Measurements from ENCODE around the gene ADGRD2.

Gene ADGRD2

DNA sequence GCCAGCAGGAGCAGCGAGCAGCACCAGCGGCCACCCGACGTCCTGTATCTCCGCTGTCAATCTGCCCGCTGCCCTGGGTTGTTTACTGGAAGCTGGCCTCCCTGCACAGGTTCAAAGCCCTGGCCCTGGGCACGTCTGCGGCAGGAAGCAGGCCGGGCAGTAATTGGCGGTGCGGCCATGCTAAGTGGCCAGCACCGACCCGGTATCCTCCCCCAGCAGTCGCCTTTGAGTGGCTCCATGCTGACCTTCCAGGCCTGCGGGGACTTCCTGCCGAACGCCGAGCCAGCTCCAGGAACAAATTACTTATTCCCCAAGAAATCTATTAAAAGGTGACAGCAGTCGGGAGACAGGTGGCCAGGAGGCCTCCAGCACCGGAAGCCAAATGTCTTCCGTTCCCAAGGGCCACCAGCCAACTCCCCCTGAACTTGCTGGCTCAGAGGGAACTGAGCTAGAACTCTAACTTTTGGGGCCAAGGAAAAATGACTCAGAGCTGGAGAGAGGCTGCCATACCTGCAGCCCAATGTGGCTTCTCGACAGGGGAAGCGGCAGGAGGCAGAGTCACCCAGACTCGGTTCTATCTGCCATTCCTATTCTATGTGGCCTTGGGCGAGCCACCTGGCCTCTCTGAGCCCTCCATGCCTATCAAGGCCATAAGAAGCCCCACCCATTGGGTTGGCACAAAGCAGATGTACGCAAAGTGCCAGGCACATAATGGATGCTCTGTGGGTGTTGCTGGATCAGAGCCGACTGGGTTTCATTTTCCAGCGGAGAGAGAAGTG is 21.3 kb upstream of the ADGRD2 start:
- Histone ChIP-seq H3K4me3 (no peak overlapping the region), H3K27ac (peak overlapping the region in 1 of 21 experiments; percentile 11)

DNA sequence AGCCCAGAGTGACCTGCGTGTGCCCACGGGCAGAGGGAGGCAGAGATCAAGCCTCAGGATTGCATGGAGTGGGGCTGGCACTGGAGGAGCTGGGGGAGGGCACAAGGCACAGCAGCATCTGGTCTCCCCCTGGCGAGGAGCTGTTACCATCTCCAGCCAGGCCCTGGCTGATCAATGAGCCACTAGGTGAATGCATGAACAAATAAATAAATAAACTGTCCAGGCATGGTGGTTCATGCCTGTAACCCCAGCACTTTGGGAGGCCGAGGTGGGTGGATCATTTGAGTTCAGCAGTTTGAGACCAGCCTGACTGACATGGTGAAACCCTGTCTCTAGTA is 20.8 kb upstream of the ADGRD2 start:
- Histone ChIP-seq H3K27ac (no peak overlapping the region), H3K4me3 (no peak overlapping the region)

DNA sequence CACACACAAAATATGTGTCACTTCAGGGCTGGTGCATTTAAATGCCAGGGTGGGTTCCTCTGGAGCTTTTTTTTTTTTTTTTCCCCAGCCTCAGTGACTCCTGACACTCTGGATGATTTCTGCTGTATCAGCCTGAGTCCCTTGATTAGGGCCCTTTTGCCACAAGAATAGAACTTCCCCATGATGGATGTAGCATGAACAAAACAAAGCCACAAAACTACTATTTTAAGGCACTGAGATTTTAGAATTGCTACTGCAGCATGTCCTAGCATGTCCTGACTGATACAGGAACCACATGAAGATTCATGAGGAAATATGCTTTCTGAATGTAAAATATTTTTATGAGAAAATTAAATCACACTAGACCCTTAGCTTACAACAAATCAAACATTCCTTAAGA is 13.9 kb upstream of the ADGRD2 start:
- H3K4me3 ChIP-seq = no peak overlapping the region
- H3K27ac ChIP-seq = no peak overlapping the region

DNA sequence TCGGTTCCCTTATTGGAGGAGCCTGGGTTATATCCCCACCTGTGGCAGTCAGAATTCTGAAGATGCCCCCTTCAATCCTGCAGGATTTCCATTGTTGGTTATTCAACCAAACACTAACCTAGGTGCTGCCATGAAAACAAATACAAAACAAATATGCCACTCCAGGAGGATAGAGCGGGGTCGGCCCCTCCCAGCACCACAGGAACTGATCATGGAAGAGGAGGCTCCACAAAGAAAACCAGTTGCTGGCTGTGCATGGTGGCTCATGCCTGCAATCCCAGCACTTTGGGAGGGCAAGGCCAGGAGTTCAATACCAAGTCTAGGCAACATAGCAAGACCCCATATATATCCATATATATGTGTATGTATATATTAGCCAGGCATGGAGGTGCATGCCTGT is 13.2 kb upstream of the ADGRD2 start:
- no peak overlapping the region for H3K27ac ChIP-seq
- no peak overlapping the region for H3K4me3 ChIP-seq

DNA sequence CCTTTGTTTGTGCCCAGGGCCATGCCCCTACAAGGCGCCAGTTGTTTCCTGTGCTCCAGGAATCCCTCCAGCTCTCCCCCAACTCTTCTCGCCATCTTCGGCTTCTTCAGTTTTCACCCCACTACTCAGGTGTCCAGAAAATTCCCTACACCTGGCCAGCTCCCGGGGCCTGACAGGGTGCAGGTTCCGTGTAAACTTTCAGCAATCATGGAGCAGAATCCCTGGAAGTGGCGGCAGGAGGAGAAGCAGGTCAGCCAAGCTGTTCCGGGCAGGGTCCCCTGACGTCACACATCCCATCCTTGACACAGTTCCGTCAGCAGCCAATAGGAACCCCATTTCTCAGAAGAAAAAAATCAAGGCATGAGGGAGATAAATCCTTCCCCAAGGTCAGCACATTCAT is 12.2 kb upstream of the ADGRD2 start:
- H3K4me3 ChIP-seq = no peak overlapping the region
- no peak overlapping the region for H3K27ac ChIP-seq

DNA sequence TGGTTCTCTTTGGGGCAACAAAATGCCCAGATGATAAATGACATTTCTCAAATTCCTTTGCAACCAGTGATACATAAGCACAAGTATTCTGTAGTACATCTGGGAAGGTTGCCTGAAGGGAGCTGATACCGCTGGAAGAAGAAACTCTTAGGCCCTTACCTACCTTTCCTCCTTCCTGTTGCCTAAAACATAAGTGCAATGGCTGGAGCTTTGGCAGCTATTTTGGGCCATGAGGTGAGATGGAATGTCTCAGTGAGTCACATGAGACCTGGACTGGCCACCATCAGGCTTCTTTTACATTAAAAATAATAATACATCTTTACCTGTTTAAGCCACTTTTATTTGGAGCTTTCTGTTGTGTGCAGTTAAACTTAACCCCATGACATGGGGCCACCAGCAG is 11.2 kb upstream of the ADGRD2 start:
- no peak overlapping the region for H3K4me3 ChIP-seq
- H3K27ac ChIP-seq = no peak overlapping the region

DNA sequence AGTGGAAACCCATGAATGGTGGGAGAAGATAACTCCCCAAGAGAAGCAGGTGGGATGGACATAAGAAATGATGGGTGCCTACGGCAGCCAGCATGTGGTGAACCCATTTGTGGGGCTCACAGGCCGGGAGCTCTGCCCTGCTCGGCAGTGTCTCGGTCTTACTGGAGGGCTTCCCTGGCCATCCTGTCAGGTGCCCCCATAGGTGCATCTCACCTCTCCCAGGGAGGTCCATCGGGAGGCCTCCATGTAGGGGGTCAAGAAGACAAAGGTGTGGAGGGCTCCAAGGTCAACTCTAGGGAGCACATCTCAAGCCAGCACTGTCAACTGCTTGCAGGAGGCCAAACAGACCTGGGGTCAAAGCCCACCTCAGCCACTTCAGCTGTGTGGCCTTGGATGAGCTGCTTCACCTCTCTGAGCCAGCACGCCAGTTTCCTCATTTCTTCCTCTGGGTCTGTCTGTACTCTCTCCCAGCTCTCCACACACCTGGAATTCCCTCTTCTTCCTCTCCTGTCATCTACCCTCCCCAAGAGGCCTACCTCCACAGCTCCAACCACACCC is 10.5 kb upstream of the ADGRD2 start:
- no peak overlapping the region for H3K27ac ChIP-seq
- no peak overlapping the region for H3K4me3 ChIP-seq

DNA sequence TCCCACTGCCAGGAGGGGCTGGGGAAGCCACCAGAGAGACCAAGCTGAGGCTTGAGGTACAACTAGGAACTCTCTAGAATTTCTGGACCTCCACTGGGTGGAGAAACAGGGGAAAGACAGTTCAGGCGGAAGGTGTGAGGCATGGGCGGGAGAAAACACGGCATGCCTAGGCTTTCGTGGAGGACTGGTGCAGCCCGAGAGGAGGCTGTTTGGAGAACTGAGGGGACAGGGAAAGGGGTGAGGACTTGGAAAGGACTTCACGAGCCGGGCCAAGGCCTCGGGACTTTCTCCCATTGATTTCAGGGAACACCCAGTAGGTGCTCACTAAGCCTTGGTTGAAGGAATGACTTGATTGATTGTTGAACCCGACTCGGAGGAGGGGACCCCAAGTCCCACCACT is 9.5 kb upstream of the ADGRD2 start:
- H3K4me3 ChIP-seq = no peak overlapping the region

DNA sequence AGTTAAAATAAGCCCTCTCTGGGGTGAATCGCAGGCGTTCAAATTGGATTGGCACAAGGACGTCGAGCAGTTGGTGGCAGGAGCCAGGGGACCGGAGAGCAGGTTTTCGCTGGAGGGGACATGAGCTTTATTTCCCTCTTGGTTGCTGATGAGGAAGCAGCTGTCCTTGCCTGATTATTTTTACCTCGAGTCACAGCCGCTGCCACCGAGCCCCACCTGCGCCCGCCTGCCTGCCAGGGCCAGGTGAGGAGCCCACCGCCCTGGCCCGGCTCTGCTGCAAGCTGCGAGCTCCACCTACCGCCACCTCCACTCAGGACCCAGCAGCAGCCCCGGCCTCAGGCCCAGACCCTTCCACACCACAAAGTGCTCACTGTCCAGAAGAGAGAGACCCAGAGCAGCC is 9.0 kb upstream of the ADGRD2 start:
- Histone ChIP-seq H3K4me3 (no peak overlapping the region), H3K27ac (no peak overlapping the region)

More for the DNA sequence above, 9.5 kb upstream of the ADGRD2 start:
- H3K27ac ChIP-seq = no peak overlapping the region

DNA sequence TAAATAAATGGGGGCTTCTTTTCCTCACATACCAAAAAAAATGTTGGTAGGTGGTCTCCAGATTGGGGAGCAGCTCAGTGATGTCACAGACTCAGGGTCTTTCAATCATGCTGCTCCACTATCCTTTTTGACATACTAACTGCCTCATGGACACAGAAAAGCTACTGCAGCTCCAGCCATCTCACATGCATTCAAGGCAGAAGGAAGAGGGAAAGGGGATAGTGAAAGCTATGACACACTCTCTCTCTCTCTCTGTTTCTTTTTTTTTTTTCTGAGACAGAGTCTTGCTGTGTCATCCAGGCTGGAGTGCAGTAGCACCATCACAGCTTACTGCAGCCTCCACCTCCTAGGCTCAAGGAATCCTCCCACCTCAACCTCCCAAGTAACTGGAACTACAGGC is 7.9 kb upstream of the ADGRD2 start:
- no peak overlapping the region for H3K4me3 ChIP-seq
- no peak overlapping the region for H3K27ac ChIP-seq

DNA sequence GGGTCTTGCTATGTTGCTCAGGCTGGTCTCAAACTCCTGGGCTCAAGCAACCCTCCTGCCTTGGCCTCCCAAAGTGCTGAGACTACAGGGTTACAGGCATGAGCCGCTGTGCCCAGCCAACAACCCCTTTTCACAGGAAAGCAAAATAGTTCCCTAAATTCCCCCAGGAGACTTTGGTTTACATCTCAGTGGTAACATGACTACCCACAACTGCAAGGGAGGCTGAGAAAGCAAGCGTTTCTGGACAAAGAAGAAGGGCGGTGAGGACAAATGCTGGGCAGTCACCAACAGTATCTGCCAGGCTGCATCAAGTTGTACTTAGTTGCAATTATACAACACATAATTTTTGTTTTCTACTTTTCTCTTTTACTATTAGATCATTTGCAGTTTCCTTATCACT is 7.4 kb upstream of the ADGRD2 start:
- no peak overlapping the region for H3K4me3 ChIP-seq
- no peak overlapping the region for H3K27ac ChIP-seq

DNA sequence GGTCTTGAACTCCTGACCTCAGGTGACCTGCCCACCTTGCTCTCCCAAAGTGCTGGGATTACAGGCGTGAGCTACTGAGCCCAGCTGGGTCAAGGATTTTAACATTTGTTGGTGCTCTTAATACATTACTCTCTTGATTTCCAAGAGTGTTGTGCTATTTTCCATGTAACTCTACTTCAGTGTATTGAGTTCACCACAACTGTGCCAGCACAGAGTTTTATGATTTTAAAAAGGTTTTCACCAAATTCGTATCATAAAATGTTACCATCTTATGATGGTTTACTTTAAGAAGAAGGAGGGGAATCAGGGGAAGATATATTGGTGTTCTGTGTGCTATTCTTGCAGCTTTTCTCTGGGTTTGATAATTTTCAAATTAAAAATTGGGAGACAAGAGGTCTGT is 6.6 kb upstream of the ADGRD2 start:
- Histone ChIP-seq H3K4me3 (no peak overlapping the region), H3K27ac (peak overlapping the region in 2 of 21 experiments; percentile 27 to 50)

DNA sequence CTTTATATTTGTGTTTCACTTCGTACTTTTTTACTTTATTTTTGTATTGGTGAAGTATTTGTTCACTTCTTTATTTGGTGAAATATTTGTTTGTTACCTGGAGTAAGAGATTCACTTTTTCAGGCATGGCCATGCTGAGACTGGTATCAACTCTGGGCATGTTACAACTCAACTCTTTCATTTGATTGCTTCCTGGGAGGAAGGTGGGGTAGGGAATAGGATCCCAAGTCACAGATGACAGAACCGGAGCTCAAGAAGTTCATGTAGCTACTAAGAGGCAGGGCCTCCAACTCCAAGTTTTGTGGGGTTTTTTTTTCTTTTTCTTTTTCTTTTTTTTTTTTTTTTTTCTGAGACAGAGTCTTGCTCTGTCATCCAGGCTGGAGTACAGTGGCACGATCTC is 6.1 kb upstream of the ADGRD2 start:
- Histone ChIP-seq H3K4me3 (no peak overlapping the region), H3K27ac (peak overlapping the region in 2 of 21 experiments; percentile 27 to 50)

DNA sequence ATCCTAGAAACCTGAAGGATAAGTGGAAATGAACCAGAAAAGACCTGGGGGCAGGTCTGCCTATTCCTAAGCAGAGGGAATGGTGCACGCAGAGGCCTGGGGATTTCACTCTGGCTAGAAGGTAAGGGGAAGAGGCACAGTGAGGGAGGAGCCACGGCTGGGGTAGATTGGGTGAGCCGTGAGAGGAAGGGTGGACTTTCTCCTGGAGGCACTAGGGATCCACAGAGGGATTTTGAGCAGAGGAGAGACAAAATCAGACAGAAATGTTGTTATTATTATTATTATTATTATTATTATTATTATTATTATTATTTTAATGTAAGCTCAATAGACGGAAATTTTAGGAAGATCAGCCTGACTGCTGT is 3.0 kb upstream of the ADGRD2 start:
- no peak overlapping the region for H3K4me3 ChIP-seq
- no peak overlapping the region for H3K27ac ChIP-seq

DNA sequence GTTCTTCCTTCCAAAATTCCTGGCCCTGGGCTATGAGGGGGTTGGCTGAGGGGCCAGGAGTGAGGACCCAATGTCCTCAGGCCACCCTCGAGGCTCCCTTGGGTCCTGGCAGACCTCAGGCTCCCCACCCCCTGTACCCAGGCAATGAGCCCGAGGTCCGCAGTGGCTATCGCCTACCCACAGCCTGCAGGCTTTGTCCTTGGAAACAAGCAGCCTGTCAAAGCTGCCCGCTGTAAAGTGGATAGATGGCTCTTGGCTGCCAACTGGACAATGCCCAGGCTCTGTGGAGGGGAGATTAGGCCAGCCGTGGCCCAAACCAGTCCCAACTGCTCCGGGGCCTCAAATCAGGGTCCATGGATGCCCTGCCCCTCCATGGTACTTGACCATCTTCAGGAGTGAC is 2.2 kb upstream of the ADGRD2 start:
- Histone ChIP-seq H3K27ac (no peak overlapping the region), H3K4me3 (no peak overlapping the region)

DNA sequence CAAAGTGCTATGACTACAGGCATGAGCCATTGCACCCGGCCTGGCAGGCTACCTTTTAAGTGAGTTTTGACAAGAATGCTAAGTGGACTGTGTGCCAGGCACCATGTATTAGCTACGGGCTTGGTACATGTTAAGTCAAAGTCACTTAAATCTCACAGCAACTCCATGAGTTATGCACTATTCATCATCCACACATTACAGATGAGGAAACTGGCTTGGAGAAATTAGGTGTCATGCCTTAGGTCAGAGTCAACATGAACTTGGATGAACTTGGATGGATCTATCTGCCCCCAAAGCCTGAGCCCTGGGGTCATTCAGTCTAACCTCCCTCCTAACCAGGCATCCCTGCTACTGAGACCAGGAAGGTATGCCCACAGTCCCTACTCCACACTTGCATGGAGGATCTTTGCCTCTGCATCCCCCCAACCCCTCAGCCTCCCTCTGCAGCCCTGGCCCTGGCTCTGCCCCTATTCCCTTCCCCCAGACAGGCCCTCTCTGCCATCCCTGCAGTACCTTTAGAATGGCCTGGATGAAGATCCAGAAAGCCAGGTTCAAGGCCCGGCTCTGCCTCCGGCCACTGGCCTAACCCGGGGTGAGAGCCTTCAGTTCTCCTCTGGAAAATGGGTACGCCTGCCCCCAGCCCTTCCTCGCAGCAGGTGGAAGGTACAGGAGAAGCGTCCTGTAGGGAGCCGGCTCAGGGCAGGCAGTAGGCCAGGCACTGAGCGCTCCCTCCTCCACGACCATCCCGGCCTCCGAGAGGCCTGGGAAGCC is 685 bp upstream of the ADGRD2 start:
- H3K27ac ChIP-seq = no peak overlapping the region
- no peak overlapping the region for H3K4me3 ChIP-seq

DNA sequence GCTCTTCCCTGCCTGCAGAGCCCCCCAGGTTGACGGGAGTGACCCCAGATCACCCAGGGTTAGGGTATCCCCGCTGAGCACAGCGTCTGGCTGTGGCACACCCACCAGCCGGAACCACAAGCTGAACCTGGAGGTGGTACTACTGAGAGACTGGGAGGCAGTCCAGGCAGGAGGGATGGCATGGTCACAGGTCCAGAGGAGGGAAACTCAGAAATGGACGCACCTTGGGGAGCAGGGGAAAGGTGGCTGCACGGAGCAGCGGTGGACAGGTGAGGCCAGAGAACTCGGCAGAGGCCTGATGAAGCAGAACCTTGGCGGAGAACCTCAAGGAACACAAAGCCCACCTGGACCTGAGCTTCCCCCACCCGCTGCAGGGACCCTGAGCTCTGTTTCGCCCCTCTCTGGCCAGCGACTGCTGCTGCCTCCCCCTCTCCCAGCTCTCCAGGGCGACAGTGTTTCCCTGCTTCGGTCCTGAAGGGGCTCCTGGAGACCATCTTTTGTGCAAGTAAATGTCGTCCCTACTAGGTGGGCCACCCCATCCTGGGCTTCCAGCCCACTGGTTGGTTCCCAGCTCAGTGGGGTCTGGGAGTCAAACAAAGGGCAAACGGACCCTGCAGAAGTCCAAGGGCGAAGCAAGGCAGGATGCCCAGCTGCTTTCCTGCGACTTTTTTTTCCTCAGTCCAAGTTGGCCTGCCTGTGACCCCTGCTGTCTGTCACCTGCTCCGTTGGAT is 845 bp downstream of the ADGRD2 start:
- no peak overlapping the region for H3K4me3 ChIP-seq

DNA sequence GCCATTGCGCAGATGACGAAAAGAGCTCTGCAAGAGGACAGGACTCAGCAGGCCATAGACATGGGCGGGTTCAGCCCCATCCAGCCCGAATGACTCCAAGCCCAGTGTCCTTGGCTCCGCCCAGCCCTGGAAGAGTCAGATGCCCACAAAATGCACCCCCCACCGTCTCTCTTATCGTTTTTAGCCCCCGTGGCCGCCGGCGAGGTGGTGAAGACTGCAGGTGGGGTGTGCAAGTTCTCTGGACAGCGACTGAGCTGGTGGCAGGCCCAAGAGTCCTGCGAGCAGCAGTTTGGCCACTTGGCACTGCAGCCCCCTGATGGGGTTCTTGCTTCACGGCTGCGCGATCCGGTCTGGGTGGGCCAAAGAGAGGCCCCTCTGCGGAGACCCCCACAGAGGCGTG is 2.1 kb downstream of the ADGRD2 start:
- no peak overlapping the region for H3K27ac ChIP-seq
- no peak overlapping the region for H3K4me3 ChIP-seq

More for the DNA sequence above, 845 bp downstream of the ADGRD2 start:
- no peak overlapping the region for H3K27ac ChIP-seq

DNA sequence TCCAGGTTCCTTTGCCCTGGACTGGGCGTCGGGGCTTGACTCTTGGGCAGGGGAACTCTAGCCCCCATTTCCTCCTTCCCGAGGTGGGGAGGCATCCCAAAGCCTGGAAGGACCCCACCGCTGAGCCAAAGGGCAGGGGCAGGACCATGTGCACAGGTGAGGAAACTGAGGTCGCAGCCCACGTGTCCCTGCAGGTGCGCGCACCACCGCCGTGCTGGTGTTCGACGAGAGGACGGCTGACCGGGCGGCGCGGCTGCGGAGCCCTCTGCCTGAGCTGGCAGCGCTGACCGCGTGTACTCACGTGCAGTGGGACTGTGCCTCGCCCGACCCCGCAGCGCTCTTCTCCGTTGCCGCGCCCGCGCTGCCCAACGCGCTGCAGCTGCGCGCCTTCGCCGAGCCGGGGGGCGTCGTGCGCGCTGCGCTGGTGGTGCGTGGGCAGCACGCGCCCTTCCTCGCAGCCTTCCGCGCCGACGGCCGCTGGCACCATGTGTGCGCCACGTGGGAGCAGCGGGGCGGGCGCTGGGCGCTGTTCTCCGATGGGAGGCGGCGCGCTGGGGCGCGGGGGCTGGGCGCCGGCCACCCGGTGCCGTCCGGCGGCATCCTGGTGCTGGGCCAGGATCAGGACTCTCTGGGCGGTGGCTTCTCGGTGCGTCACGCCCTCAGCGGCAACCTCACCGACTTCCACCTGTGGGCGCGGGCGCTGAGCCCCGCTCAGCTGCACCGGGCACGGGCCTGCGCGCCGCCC is 2.8 kb downstream of the ADGRD2 start:
- peak overlapping the region in 3 of 7 experiments; percentile 4 to 21 (median 19) for H3K4me3 ChIP-seq
- no peak overlapping the region for H3K27ac ChIP-seq
